Measurements from ENCODE around the gene RNF125. TPM values are rescaled to one million over a fixed set of nuclear protein-coding genes. Genes with fewer than 3 reads are reported as not detected.
"Not testable (repeated sequence)": the region's sequence is repeated elsewhere in the genome, so short reads cannot be mapped to it uniquely, and the experiment has no call there.

Gene RNF125
- total RNA-seq, 2 experiments from 2014 or later = 29.0 to 31.2 TPM

DNA sequence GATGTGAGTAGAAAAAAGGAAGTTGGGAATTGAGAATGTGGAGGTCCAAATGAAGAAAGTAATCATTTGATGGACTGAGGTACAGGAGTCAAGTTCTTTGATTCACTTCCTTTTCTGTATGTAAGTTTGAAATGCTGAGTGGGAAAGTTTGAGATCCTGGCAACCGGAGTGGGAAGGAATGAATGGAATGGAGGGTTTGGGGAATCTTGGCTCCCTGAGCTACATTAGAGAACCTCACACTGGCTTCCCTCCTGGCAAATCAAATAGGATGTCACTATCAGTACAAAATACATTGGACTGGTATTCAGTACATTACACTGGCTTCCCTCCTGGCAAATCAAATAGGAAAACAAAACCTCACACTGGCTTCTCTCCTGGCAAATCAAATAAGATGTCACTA, 63.3 kb downstream of the RNF125 start:
- Mint-ChIP-seq H3K27me3 (no peaks in the 10 kb centered on the region), H3K4me3 (no peak overlapping the region), H3K27ac (no peak overlapping the region), H3K9me3 (no peaks in the 10 kb centered on the region), H3K36me3 (peaks cover 14% of the 10 kb centered on the region), H3K4me1 (peaks cover 25% of the 10 kb centered on the region)
- POLR2A ChIA-PET = no interaction called here
- ATAC-seq (ENCODE audit: low read depth) (no peak), DNase-seq (no peak)

DNA sequence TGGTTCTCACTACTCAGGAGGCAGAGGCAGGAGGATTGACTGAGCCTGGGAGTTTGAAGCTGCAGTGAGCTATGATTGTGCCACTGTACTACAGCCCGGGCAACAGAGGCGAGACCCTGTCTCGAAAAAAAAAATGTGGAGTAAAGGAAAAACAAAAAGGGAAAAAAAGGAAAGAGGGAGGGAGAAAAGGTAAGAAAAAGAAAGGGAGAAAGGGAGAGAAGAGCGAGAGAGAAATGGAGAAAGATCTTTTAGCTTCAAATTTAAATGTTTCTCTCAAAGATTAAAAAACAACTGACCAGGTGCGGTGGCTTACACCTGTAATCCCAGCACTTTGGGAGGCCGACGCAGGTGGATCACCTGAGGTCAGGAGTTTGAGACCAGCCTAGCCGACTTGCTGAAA, 65.2 kb downstream of the RNF125 start:
- POLR2A ChIA-PET = interaction anchor here (1.2 to 2.7 kb wide), 4 partner anchors 12 to 141 kb away, joined by 5 to 19 read pairs (median 8); partner anchors contain the start of gene TRAPPC8
- H3K27ac Mint-ChIP-seq = peak overlapping the region; percentile 82
- DNase-seq (no peak), ATAC-seq (ENCODE audit: low read depth) (no peak)
- H3K9me3 Mint-ChIP-seq = no peaks in the 10 kb centered on the region
- peaks cover 18% of the 10 kb centered on the region for H3K36me3 Mint-ChIP-seq
- H3K27me3 Mint-ChIP-seq = no peaks in the 10 kb centered on the region
- peak overlapping the region; percentile 52 for H3K4me3 Mint-ChIP-seq
- peaks cover 33% of the 10 kb centered on the region for H3K4me1 Mint-ChIP-seq

DNA sequence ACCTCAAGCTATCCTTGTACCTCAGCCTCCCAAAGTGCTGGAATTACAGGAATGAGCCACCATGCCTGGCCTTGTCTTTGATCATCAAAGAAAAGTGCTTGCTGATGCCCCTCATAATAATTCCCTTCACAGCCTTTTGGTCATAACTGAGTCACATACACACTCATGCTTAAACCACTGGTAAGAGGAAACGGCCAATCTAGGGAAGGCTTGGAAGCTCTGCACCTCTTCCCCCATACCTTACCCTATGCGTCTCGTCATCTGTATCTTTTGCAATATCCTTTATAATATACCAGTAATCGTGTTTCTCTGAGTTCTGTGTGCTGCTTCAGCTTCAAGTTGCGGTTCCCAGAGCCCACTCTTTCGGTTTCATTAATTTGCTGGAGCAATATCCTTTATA, 68.3 kb downstream of the RNF125 start:
- Mint-ChIP-seq H3K27me3 (no peaks in the 10 kb centered on the region), H3K4me1 (peaks cover 35% of the 10 kb centered on the region), H3K27ac (no peak overlapping the region), H3K36me3 (peaks cover 16% of the 10 kb centered on the region), H3K4me3 (no peak overlapping the region), H3K9me3 (no peaks in the 10 kb centered on the region)
- POLR2A ChIA-PET = interaction anchor here (1.1 to 3.1 kb wide), 2 partner anchors 55 to 68 kb away, joined by 3 to 54 read pairs; partner anchors contain the start of gene RNF125
- ATAC-seq (ENCODE audit: low read depth) (no peak), DNase-seq (no peak)

DNA sequence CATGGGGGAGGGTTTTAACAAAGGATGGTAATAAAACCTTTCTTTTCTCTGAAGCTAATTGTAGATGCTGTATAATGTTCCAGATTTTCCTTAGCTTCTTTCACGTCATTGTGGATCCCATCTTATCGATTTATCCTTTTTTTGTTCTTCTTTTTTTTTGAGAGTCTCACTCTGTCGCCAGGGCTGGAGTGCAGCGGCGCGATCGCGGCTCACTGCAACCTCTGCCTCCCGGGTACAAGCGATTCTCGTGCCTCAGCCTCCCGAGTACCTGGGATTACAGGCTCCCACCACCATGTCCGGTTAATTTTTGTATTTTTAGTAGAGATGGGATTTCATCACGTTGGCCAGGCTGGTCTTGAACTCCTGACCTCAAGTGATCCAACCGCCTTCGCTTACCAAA, 72.2 kb downstream of the RNF125 start:
- Mint-ChIP-seq H3K36me3 (peaks cover 31% of the 10 kb centered on the region), H3K4me3 (peak overlapping the region; percentile 32), H3K4me1 (peaks cover 37% of the 10 kb centered on the region)
- ATAC-seq (ENCODE audit: low read depth); H3K9me3 Mint-ChIP-seq; DNase-seq; H3K27ac Mint-ChIP-seq; H3K27me3 Mint-ChIP-seq: not testable (repeated sequence)
- POLR2A ChIA-PET = interaction anchor here (0.9 to 3.3 kb wide), 4 partner anchors 40 to 148 kb away, joined by 3 to 114 read pairs (median 16); partner anchors contain the start of genes RNF125 and TRAPPC8

DNA sequence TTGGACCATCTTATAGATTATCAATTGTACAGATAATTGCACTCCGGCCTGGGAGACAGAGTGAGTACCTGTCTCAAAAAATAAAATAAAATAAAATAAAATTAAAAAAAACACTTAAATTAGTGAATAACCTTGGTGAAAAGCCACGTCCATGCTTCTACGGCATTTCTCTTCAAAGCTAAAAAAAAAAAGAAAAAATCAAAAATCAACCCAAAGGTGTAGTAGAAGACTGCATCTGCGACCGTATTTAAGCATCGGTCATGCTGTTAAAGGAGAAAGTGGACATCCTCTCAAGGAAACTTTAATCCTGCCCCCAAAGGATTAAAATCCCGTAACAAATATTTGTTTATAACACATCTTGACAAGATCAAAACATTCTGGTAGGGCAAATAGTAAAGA, 72.7 kb downstream of the RNF125 start:
- POLR2A ChIA-PET = interaction anchor here (0.6 to 3.3 kb wide), 18 partner anchors 12 to 171 kb away, joined by 3 to 114 read pairs (median 5); partner anchors contain the start of genes RNF125 and TRAPPC8
- peak overlapping the region; percentile 96 for H3K4me3 Mint-ChIP-seq
- ATAC-seq (ENCODE audit: low read depth) (no peak), DNase-seq (no peak)
- peak overlapping the region; percentile 94 for H3K27ac Mint-ChIP-seq
- H3K27me3 Mint-ChIP-seq = no peaks in the 10 kb centered on the region
- H3K9me3 Mint-ChIP-seq = no peaks in the 10 kb centered on the region
- peaks cover 40% of the 10 kb centered on the region for H3K4me1 Mint-ChIP-seq
- H3K36me3 Mint-ChIP-seq = peaks cover 34% of the 10 kb centered on the region

DNA sequence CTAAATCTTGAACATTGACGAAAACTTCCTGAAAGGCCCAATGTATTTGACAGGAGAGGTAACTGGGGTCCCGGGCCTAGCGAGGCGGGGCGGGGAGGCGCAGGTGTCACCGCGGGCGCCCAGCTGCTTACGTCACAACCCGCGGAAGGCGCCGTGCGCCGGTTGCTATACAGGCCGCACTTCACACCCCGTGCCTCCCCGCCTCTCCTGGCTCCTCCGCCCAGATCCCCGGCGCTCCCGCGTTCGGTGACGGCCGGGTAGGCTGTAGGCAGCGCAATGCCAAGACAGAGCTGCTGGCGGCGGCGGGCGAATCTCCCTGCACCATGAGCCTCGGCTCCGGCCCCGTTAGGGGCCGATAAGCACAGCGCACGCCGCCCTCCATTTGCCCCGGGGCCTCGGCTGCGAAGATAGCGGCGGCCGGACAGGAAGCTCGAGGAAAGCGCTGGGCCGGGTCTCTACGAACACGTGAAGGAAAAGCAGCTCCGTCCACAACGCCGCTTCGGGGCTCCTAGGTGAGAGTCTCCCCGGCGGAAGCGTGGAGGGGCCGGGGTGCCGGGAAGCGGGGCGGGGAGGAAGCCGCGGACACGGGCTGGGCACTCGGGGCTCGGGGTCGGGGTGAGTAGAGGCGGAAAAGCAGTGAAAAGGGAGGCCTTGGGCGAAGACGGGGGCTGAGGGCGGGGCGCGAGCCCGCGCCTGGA, 73.2 kb downstream of the RNF125 start, which contains the start of gene RNF138:
Gene RNF138, plus strand, starts transcription at position 151 of the 698 bp plus-strand sequence. CDS start 903 bp downstream, outside the sequence.
- no peaks in the 10 kb centered on the region for H3K9me3 Mint-ChIP-seq
- H3K4me1 Mint-ChIP-seq = peaks cover 42% of the 10 kb centered on the region
- peaks cover 38% of the 10 kb centered on the region for H3K36me3 Mint-ChIP-seq
- peak within 1 kb of the TSS; percentile 96 for H3K4me3 Mint-ChIP-seq
- no peaks in the 10 kb centered on the region for H3K27me3 Mint-ChIP-seq
- POLR2A ChIA-PET = interaction anchor here (0.6 to 3.3 kb wide), 18 partner anchors 13 to 172 kb away, joined by 3 to 114 read pairs (median 5); partner anchors contain the start of genes RNF125 and TRAPPC8
- ATAC-seq (ENCODE audit: low read depth) (peak; percentile 59), DNase-seq (peak; percentile 89)
- H3K27ac Mint-ChIP-seq = peak within 1 kb of the TSS; percentile 96

DNA sequence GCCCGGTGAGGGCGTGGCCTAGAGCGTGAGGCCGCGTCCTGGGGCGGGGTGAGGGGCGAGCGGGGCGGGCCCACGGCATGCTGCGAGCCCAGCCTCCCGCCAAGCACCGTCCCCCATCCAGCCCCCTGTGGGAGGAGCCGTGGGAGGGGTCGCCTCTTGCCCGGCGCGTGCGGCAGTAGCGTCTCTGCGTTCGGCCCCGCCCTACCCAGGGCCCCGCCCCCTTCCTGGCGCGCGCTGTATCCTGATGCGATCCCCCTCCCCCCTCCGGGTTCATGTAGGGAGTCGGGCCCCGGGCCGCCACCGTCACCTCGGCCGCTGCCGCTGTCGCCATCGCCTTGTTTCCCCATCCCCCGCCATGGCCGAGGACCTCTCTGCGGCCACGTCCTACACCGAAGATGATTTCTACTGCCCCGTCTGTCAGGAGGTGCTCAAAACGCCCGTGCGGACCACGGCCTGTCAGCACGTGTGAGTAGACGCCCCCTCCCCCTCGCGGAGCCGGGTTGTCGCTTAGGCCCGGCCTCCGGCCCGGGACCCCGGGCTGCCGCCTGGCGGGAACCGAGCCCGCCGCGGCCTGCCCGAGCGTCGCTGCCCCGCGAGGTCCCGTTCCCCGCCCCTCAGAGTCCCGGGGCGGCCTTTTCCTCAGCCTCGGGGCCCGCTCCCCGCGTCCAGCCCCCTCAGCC, 73.9 kb downstream of the RNF125 start:
- H3K4me1 Mint-ChIP-seq = peaks cover 41% of the 10 kb centered on the region
- peak overlapping the region; percentile 96 for H3K27ac Mint-ChIP-seq
- peaks cover 38% of the 10 kb centered on the region for H3K36me3 Mint-ChIP-seq
- POLR2A ChIA-PET = interaction anchor here (0.7 to 3.3 kb wide), 15 partner anchors 14 to 152 kb away, joined by 3 to 114 read pairs (median 5); partner anchors contain the start of genes RNF125 and TRAPPC8
- peak overlapping the region; percentile 100 for H3K4me3 Mint-ChIP-seq
- DNase-seq (peak; percentile 99), ATAC-seq (ENCODE audit: low read depth) (peak; percentile 84)
- H3K27me3 Mint-ChIP-seq = no peaks in the 10 kb centered on the region
- H3K9me3 Mint-ChIP-seq = no peaks in the 10 kb centered on the region

DNA sequence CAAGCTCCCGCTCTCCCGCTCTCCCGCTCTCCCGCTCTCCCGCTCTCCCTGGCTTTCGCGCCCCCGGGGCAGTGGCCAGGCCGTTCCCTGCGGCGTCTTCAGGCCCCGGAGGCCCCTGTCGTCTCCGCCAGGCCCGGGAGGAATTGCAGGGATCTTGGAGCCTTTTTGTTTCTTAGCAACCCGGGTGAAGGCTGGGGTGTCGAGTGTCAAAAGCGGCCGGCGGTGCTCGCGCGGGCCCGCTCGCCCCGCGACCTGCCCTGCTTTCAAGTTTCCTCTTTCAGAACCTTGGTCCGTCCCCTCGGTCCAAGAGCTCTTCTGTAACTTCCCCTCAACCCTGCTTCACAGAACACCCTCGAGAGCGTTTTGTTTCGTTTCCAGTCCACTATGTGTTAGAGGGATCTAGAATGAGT, 74.5 kb downstream of the RNF125 start:
- peaks cover 36% of the 10 kb centered on the region for H3K36me3 Mint-ChIP-seq
- H3K4me1 Mint-ChIP-seq = peaks cover 41% of the 10 kb centered on the region
- POLR2A ChIA-PET = interaction anchor here (0.6 to 3.3 kb wide), 8 partner anchors 14 to 150 kb away, joined by 3 to 114 read pairs (median 4); partner anchors contain the start of genes RNF125 and TRAPPC8
- DNase-seq (peak; percentile 60), ATAC-seq (ENCODE audit: low read depth) (peak; percentile 5)
- H3K27ac Mint-ChIP-seq = peak overlapping the region; percentile 96
- peak overlapping the region; percentile 100 for H3K4me3 Mint-ChIP-seq
- no peaks in the 10 kb centered on the region for H3K9me3 Mint-ChIP-seq
- H3K27me3 Mint-ChIP-seq = no peaks in the 10 kb centered on the region

DNA sequence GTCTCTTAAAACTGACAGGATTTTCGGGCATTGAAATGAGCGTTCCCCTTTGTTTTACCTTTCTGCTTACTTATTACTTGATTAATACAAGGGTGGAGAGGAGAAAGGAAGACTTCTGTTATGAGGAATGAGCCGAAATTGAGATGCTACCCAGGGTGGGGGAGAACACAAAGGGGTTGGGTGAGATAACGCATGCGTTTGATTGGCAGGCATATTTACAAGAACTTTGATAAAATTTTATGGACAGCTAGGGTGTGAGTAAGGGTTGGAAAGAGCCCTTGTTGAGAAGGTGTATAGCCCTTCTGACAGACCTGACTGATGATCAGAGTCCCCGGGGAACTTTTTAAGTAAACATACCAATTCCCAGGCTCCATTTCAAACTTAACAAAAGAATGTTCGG, 74.9 kb downstream of the RNF125 start:
- Mint-ChIP-seq H3K9me3 (no peaks in the 10 kb centered on the region), H3K4me3 (peak overlapping the region; percentile 100), H3K36me3 (peaks cover 36% of the 10 kb centered on the region), H3K27me3 (no peaks in the 10 kb centered on the region), H3K4me1 (peaks cover 41% of the 10 kb centered on the region), H3K27ac (peak overlapping the region; percentile 96)
- POLR2A ChIA-PET = interaction anchor here (0.6 to 3.3 kb wide), 5 partner anchors 43 to 151 kb away, joined by 3 to 114 read pairs (median 3); partner anchors contain the start of genes RNF125 and TRAPPC8
- no peak for ATAC-seq (ENCODE audit: low read depth)
- DNase-seq = no peak

DNA sequence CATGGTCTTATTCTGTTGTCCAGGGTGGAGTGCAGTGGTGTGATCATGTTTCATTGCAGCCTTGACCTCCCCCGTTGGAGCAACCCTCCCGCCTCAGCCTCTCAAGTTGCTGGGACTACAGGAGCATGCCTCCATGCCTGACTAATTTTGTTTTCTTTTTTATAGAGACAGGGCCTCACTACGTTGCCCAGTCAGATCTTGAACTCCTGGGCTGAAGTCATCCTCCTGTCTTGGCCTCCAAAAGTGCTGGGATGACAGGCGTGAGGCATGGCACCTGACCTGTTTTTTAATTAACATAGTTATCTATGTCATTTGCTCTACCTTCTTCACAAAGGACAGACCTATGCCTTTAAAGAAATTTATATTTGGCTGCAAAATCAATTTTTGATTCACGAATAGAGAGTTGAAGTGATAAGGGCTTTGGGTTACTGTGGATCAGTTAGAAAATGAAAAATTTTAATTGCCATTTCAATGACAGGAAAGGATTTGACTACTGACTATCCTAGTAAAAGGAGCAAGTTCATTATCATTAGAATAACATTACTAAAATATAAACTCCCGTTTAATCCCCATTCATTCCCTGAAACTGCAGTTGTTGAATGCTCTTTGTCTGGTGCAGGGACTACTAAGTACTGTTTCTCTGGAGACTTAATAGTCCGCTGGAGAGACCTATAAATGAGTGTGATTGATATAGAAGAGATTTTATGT, 76.7 kb downstream of the RNF125 start:
- Mint-ChIP-seq H3K27ac (peak overlapping the region; percentile 76), H3K4me3 (peak overlapping the region; percentile 100), H3K36me3 (peaks cover 46% of the 10 kb centered on the region), H3K9me3 (no peaks in the 10 kb centered on the region), H3K4me1 (peaks cover 46% of the 10 kb centered on the region), H3K27me3 (no peaks in the 10 kb centered on the region)
- no peak for DNase-seq
- POLR2A ChIA-PET = interaction anchor here (1.0 to 1.7 kb wide), 2 partner anchors 76 kb away, joined by 5 to 8 read pairs; partner anchors contain the start of gene RNF125
- ATAC-seq (ENCODE audit: low read depth) = no peak

DNA sequence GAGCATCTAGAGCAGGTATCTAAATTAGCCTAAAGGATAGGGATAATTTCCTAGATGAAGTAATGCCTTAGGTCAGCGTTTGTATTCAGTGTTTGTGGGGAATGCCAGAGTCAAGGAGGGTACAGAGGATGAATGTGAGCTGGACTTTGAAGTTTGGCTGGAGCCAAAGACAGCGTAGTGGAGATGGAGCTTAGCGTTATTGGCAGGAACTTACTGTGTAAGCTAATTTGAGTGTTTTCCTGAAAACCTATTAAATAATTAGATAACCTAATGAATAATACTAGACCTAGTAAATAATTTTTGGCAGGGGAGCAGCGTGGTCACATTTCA, 77.2 kb downstream of the RNF125 start:
- H3K27me3 Mint-ChIP-seq = no peaks in the 10 kb centered on the region
- DNase-seq (no peak), ATAC-seq (ENCODE audit: low read depth) (no peak)
- H3K4me1 Mint-ChIP-seq = peaks cover 48% of the 10 kb centered on the region
- POLR2A ChIA-PET = interaction anchor here (1.7 kb wide), 1 partner anchor 77 kb away, joined by 8 read pairs; the partner anchor contains the start of gene RNF125
- H3K4me3 Mint-ChIP-seq = peak overlapping the region; percentile 100
- peaks cover 49% of the 10 kb centered on the region for H3K36me3 Mint-ChIP-seq
- no peaks in the 10 kb centered on the region for H3K9me3 Mint-ChIP-seq
- peak overlapping the region; percentile 81 for H3K27ac Mint-ChIP-seq

DNA sequence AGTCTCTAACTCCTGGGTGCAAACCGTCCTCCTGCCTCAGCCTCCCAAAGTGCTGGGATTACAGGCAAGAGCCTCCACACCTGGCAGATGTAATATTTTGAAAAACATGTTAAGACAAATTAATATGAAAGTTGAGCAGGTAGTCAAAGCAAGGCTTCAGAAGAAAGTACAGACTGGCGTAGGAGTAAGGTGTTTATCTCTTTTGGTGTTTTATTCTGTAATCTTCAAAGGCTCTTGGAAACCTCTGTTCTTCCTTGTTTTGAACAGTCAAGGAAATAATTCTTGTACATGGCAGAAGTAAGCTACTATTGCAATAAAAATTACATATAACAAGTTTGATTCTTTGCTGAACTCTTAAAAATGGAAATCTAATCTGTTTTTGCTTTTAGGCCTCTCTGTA, 78.3 kb downstream of the RNF125 start:
- Mint-ChIP-seq H3K9me3 (no peaks in the 10 kb centered on the region), H3K27me3 (no peaks in the 10 kb centered on the region), H3K27ac (peak overlapping the region; percentile 81), H3K36me3 (peaks cover 54% of the 10 kb centered on the region), H3K4me3 (peak overlapping the region; percentile 66), H3K4me1 (peaks cover 49% of the 10 kb centered on the region)
- ATAC-seq (ENCODE audit: low read depth) (no peak), DNase-seq (no peak)
- POLR2A ChIA-PET = interaction anchor here (1.7 kb wide), 1 partner anchor 78 kb away, joined by 8 read pairs; the partner anchor contains the start of gene RNF125

All from activated naive CD8-positive, alpha-beta T cell treated with anti-CD3 and anti-CD28 coated beads, Interleukin-2, amount 10 ng/mL, durations not matched to agents 7 days and 5 days (primary cell).